Kidney (tissue), 14 donors: Measurements from ENCODE around the gene ATP2B3. TPM values are rescaled to one million over a fixed set of nuclear protein-coding genes. Genes with fewer than 3 reads are reported as not detected.

Experiments
- DNase-seq, 5 donors: peaks; one replicate each; pipeline ENCODE4 v3.0.0-alpha.2; 2013 to 2020
- FAIRE-seq: peaks from 2 replicates; lab custom pipeline; 2012; peaks lifted over from hg19 to GRCh38; lab: Jason Lieb, UNC
- H3K27ac ChIP-seq, 2 donors: one replicate each; pipeline ENCODE4 v1.7.0; 2013; ENCODE audit warnings: low read depth in 2 of 2, low read length in 2 of 2, inconsistent platforms in 1 of 2
- H3K27me3 ChIP-seq: one replicate; pipeline ENCODE4 v1.7.1; 2013; ENCODE audit warnings: low read length, inconsistent platforms; ENCODE audit not compliant: control insufficient read depth, insufficient read depth
- H3K36me3 ChIP-seq, 3 donors: one replicate each; pipeline versions ENCODE4 v1.7.0 to v1.7.1; 2013; ENCODE audit warnings: low read length in 3 of 3, control low read depth in 1 of 3, inconsistent platforms in 1 of 3; ENCODE audit not compliant: insufficient read depth in 3 of 3, control insufficient read depth in 2 of 3
- H3K4me1 ChIP-seq, 3 donors: one replicate each; pipeline versions ENCODE4 v1.7.0 to v1.7.1; 2013; ENCODE audit warnings: low read length in 3 of 3, inconsistent platforms in 1 of 3, low read depth in 1 of 3; ENCODE audit not compliant: control insufficient read depth in 2 of 3, insufficient read depth in 2 of 3
- H3K4me3 ChIP-seq, 3 donors: one replicate each; pipeline versions ENCODE4 v1.7.0 to v1.8.1; 2013; ENCODE audit warnings: low read length in 3 of 3, control low read depth in 1 of 3, inconsistent platforms in 1 of 3
- H3K9ac ChIP-seq, 3 donors: one replicate each; pipeline versions ENCODE4 v1.7.0 to v1.7.1; 2013; ENCODE audit warnings: low read length in 3 of 3, control low read depth in 1 of 3, inconsistent platforms in 1 of 3
- H3K9me3 ChIP-seq, 3 donors: one replicate each; pipeline versions ENCODE4 v1.7.0 to v1.7.1; 2013; ENCODE audit warnings: low read length in 3 of 3, control low read depth in 1 of 3, inconsistent platforms in 1 of 3; ENCODE audit not compliant: control insufficient read depth in 2 of 3, insufficient read depth in 1 of 3
- intact Hi-C: fragments of 100-400 bp; cut with DNase I; formaldehyde crosslinking; loops from one replicate; pipeline ENCODE4 v1.11.1; 2022
- polyA plus RNA-seq: library from polyadenylated mRNA; stranded (reverse); fragments of 350-450 nt; fragmentation: Illumina TruSeq; extraction: RNeasy Lipid Tissue Mini Kit (QIAGEN cat#74804); gene quantifications from one replicate; pipeline ENCODE4 v1.2.3, GENCODE V29; 2014; ENCODE audit warnings: low read depth, low replicate concordance; ENCODE audit not compliant: insufficient read depth
- total RNA-seq: library from RNA; stranded (reverse); fragmentation: NEBNext Ultra II Directional; extraction: Animal tissue kit (Norgen Biotek cat#: 25700); gene quantifications from one replicate; pipeline ENCODE4 v1.2.1, GENCODE V29; 2021
- TF ChIP-seq, protein P1 (sequence below): IDR thresholded peaks from 3 replicates; pipeline ENCODE4 v1.5.1; 2012; ENCODE audit warnings: mild to moderate bottlenecking, moderate library complexity, borderline replicate concordance; ENCODE audit not compliant: insufficient read depth; ENCODE audit errors: extremely low read depth
- donor health status: control.
- donor health status: control.
- donor health status: control.
- donor health status: control.
- donor health status: control.
- donor health status: DM: yes; HTN: yes; CAD: no.
- donor health status: Normal renal cell carcinoma (clear cell type).

ATP2B3 gene
- total and polyA plus RNA-seq, 2 donors from 2014 or later: 0.37 TPM; not detected in 1

DNA sequence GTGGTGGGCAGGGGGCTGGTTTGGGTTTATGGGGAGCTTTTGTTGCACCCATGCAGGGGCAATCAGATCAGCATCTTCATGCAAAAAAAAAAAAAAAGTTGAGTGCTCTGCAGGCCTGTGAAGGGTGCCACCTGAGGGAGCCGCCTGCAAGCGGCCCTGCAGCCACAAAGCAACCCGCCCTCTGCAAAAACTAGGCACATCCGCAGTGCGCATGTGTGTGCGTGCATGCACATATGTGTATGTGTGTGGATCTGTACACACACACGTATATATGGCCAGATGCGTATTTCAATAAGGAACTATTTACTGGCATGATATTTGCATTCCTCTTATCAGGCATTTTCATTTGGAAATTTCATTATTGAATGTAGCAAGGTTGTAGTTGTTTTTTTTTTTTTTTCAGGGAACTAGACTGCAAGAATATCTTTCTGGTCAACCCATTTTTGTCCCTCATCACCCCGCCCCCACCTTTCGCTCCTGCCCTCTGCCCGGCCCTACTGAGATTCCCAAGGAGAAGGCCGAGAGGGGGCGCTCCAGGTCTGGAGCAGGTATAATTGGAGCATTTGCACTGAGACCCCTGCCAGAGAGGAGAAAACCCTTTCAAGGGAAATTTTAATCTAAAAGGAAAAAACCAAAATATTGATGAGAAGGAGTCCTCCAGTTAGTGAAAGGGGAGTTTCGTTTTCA, 63.4 kb downstream of the ATP2B3 start:
- intact Hi-C loops: no loop called here
- H3K9me3 ChIP-seq: no peaks in the 10 kb centered on the region
- H3K9ac ChIP-seq: no peak overlapping the region
- H3K27me3 ChIP-seq: no peaks in the 10 kb centered on the region
- DNase-seq (no peak), FAIRE-seq (no peak)
- no peak overlapping the region for H3K27ac ChIP-seq
- TF ChIP-seq, protein P1, sequence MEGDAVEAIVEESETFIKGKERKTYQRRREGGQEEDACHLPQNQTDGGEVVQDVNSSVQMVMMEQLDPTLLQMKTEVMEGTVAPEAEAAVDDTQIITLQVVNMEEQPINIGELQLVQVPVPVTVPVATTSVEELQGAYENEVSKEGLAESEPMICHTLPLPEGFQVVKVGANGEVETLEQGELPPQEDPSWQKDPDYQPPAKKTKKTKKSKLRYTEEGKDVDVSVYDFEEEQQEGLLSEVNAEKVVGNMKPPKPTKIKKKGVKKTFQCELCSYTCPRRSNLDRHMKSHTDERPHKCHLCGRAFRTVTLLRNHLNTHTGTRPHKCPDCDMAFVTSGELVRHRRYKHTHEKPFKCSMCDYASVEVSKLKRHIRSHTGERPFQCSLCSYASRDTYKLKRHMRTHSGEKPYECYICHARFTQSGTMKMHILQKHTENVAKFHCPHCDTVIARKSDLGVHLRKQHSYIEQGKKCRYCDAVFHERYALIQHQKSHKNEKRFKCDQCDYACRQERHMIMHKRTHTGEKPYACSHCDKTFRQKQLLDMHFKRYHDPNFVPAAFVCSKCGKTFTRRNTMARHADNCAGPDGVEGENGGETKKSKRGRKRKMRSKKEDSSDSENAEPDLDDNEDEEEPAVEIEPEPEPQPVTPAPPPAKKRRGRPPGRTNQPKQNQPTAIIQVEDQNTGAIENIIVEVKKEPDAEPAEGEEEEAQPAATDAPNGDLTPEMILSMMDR: no peak
- H3K4me3 ChIP-seq: no peak overlapping the region
- no peaks in the 10 kb centered on the region for H3K4me1 ChIP-seq
- no peaks in the 10 kb centered on the region for H3K36me3 ChIP-seq

DNA sequence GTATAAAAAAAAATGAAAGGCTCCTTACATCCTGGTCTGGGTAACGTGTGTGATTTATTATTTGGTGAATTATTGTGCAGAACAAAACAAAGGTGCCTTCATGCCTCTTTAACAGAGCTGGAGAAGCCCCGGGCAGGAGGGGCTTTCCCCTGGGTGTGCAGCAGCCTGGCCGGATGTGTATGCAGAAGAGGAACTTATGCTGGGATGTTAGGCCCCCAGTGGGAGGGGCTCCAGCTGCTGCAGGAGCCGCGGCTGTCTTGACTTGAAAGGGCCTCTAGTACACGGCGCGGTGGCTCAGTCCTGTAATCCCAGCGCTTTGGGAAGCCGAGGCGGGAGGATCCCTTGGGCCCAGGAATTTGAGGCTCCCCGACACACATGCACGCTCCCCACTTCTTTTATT, 65.5 kb downstream of the ATP2B3 start:
- H3K27ac ChIP-seq: no peak overlapping the region
- intact Hi-C loops: no loop called here
- no peak overlapping the region for H3K4me3 ChIP-seq
- H3K27me3 ChIP-seq: no peaks in the 10 kb centered on the region
- no peak for FAIRE-seq
- DNase-seq: peak in 4 of 5 donors; percentile 67 to 80 (median 72)
- no peak overlapping the region for H3K9ac ChIP-seq
- peaks cover 0 to 5% (median 0%) of the 10 kb centered on the region in 3 donors for H3K36me3 ChIP-seq
- TF ChIP-seq, protein P1: no peak
- no peaks in the 10 kb centered on the region for H3K4me1 ChIP-seq
- no peaks in the 10 kb centered on the region for H3K9me3 ChIP-seq

DNA sequence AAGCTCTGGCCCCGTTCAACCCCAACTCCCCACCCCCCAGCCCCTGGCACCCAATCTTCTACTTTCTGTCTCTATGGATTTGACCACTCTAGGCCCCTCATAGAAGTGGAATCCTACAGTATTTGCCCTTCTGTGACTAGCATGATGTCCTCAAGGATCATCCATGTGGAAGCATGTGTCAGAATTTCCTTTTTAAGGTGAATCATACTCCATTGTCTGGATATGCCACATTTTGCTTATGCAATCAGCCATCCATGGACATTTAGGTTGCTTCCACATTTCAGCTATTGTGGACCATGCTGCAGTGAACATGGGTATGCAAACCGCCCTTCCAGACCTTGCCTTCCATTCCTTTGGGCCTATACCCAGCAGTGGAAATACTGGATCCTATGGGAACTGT, 66.0 kb downstream of the ATP2B3 start:
- intact Hi-C loops: no loop called here
- FAIRE-seq (no peak), DNase-seq (no peak)
- no peaks in the 10 kb centered on the region for H3K4me1 ChIP-seq
- no peaks in the 10 kb centered on the region for H3K27me3 ChIP-seq
- no peak overlapping the region for H3K9ac ChIP-seq
- no peaks in the 10 kb centered on the region for H3K9me3 ChIP-seq
- H3K27ac ChIP-seq: no peak overlapping the region
- TF ChIP-seq, protein P1: no peak
- peaks cover 0 to 5% (median 0%) of the 10 kb centered on the region in 3 donors for H3K36me3 ChIP-seq
- H3K4me3 ChIP-seq: no peak overlapping the region
